Ecto neural progenitor cell (in vitro differentiated cells): ENCODE data around the gene IRS1.
"Not testable (repeated sequence)": the region's sequence is repeated elsewhere in the genome, so short reads cannot be mapped to it uniquely, and the experiment has no call there.

Source experiments
- DNase-seq: peaks from one replicate; pipeline ENCODE4 v3.0.0-alpha.2; 2018; ENCODE audit warnings: low spot score

Gene IRS1

GRCh38 chr2:226799211-226799975, at the start of gene IRS1:
Gene IRS1, minus strand, starts transcription at chr2:226799820. Its CDS starts 1,082 bp downstream, at chr2:226798738.
- peak; percentile 86 for DNase-seq

- no peak for DNase-seq
Observed at GRCh38 chr2:226849349-226849748, 49.7 kb upstream of the IRS1 start.

GRCh38 chr2:226847511-226847910, 47.9 kb upstream of the IRS1 start:
- DNase-seq = no peak

- no peak for DNase-seq
Observed at GRCh38 chr2:226847090-226847489, 47.5 kb upstream of the IRS1 start.

GRCh38 chr2:226845386-226846116, 45.9 kb upstream of the IRS1 start:
- DNase-seq = no peak

GRCh38 chr2:226843001-226843400, 43.4 kb upstream of the IRS1 start:
- not testable (repeated sequence) for DNase-seq

GRCh38 chr2:226839951-226840350, 40.3 kb upstream of the IRS1 start:
- no peak for DNase-seq

GRCh38 chr2:226839161-226839560, 39.5 kb upstream of the IRS1 start:
- no peak for DNase-seq

- DNase-seq = no peak
Observed at GRCh38 chr2:226838722-226839121, 39.1 kb upstream of the IRS1 start.

GRCh38 chr2:226837787-226838603, 38.4 kb upstream of the IRS1 start:
- DNase-seq = no peak

GRCh38 chr2:226837334-226837733, 37.7 kb upstream of the IRS1 start:
- no peak for DNase-seq

GRCh38 chr2:226836548-226836885, 36.9 kb upstream of the IRS1 start:
- no peak for DNase-seq

- DNase-seq = peak; percentile 92
Observed at GRCh38 chr2:226835796-226836547, 36.4 kb upstream of the IRS1 start, which contains the start of gene RHBDD1. Gene RHBDD1, plus strand, starts transcription at chr2:226836054. Its CDS starts 28,640 bp downstream, at chr2:226864694.

- peak; percentile 73 for DNase-seq
Observed at GRCh38 chr2:226835420-226835795, 35.8 kb upstream of the IRS1 start.

GRCh38 chr2:226834880-226835279, 35.3 kb upstream of the IRS1 start:
- not testable (repeated sequence) for DNase-seq

GRCh38 chr2:226832061-226832460, 32.4 kb upstream of the IRS1 start:
- no peak for DNase-seq

GRCh38 chr2:226831266-226831665, 31.6 kb upstream of the IRS1 start:
- no peak for DNase-seq

- no peak for DNase-seq
Observed at GRCh38 chr2:226829721-226830631, 30.4 kb upstream of the IRS1 start.

GRCh38 chr2:226828191-226828590, 28.6 kb upstream of the IRS1 start:
- DNase-seq = no peak

- no peak for DNase-seq
Observed at GRCh38 chr2:226825056-226825455, 25.4 kb upstream of the IRS1 start.

- no peak for DNase-seq
Observed at GRCh38 chr2:226818930-226819329, 19.3 kb upstream of the IRS1 start.
